Testis (tissue), 3 donors: Measurements from ENCODE around the gene NDUFAF2. TPM values are rescaled to one million over a fixed set of nuclear protein-coding genes. Genes with fewer than 3 reads are reported as not detected.
"Not testable (repeated sequence)": the region's sequence is repeated elsewhere in the genome, so short reads cannot be mapped to it uniquely, and the experiment has no call there.

Source experiments
- DNase-seq: peaks from one replicate; pipeline ENCODE4 v3.0.0-alpha.2; 2019
- H3K27ac ChIP-seq, 2 donors: fragments of 200-600 bp; sonication (generic); one replicate each; pipeline ENCODE4 v1.5.1; 2019
- H3K27me3 ChIP-seq: fragments of 200-600 bp; sonication (generic); one replicate; pipeline ENCODE4 v1.5.1; 2019
- H3K36me3 ChIP-seq: fragments of 200-600 bp; sonication (generic); one replicate; pipeline ENCODE4 v1.5.1; 2017; ENCODE audit warnings: low read depth; ENCODE audit errors: missing control alignments
- H3K4me1 ChIP-seq: fragments of 200-600 bp; sonication (generic); one replicate; pipeline ENCODE4 v1.5.1; 2019
- H3K4me3 ChIP-seq, 2 donors: fragments of 200-600 bp; sonication (generic); one replicate each; pipeline ENCODE4 v1.5.1; 2017 to 2019
- H3K9me3 ChIP-seq: fragments of 200-600 bp; sonication (generic); one replicate; pipeline ENCODE4 v1.5.1; 2017
- CTCF ChIP-seq, 3 experiments: fragments of 450-650 bp in 2 of 3; fragments of 200-600 bp in 1 of 3; sonication (generic) in 1 of 3; IDR thresholded peaks; one replicate each; pipeline ENCODE4 v1.5.1; 2016 to 2019; ENCODE audit warnings: antibody characterized with exemption in 3 of 3, mild to moderate bottlenecking in 2 of 3, moderate library complexity in 1 of 3
- POLR2A ChIP-seq: fragments of 450-650 bp; IDR thresholded peaks from one replicate; pipeline ENCODE4 v1.6.1; 2017; ENCODE audit warnings: antibody characterized with exemption, mild to moderate bottlenecking, moderate library complexity
- WGBS, 2 donors: methylation state at CpG; one replicate each; pipeline ENCODE4 v1.1.5; 2018; 5-methylcytosine and 5-hydroxymethylcytosine counted together
- intact Hi-C: fragments of 100-400 bp; cut with DNase I; formaldehyde crosslinking; loops from one replicate; pipeline ENCODE4 v1.15.1; 2023; ENCODE audit warnings: low total_unique reads
- polyA plus RNA-seq: library from polyadenylated mRNA; stranded (reverse); fragments of 350-450 nt; fragmentation: Illumina TruSeq; extraction: RNeasy Lipid Tissue Mini Kit (QIAGEN cat#74804); gene quantifications from one replicate; pipeline ENCODE4 v1.2.3, GENCODE V29; 2014; ENCODE audit warnings: low read depth, low replicate concordance; ENCODE audit not compliant: insufficient read depth
- total RNA-seq, 2 donors: library from RNA; depleted of rRNA; stranded (reverse); fragments of >200 nt; gene quantifications; one replicate each; pipeline ENCODE4 v1.2.3, GENCODE V29; 2016

The NDUFAF2 gene
- total and polyA plus RNA-seq, 3 donors from 2014 or later, result 18.1 to 30.8 (median 22.3) TPM

- Histone ChIP-seq H3K27ac (no peak overlapping the region), H3K4me3 (no peak overlapping the region), H3K27me3 (no peaks in the 10 kb centered on the region), H3K9me3 (no peaks in the 10 kb centered on the region), H3K4me1 (no peaks in the 10 kb centered on the region), H3K36me3 (no peaks in the 10 kb centered on the region)
- DNase-seq, result no peak
- TF ChIP-seq POLR2A (no peak), CTCF (IDR thresholded peaks at IDR 0.05) (no peak)
- intact Hi-C loops, result no loop called here
- 90 to 95% methylated on average over 2 of the region's 2 CpGs for WGBS, 2 donors
These were observed 35.5 kb downstream of the NDUFAF2 start for GRCh38 chr5:60980511-60980910.

- 93 to 97% methylated on average over 3 of the region's 3 CpGs for WGBS, 2 donors
- H3K4me3 ChIP-seq, DNase-seq, intact Hi-C loops, H3K27ac ChIP-seq, H3K27me3 ChIP-seq, H3K36me3 ChIP-seq, H3K9me3 ChIP-seq, H3K4me1 ChIP-seq: not testable (repeated sequence)
These were observed 37.1 kb downstream of the NDUFAF2 start for GRCh38 chr5:60982127-60982526.

GRCh38 chr5:60989790-60990189 lies 44.8 kb downstream of the NDUFAF2 start:
- no peaks in the 10 kb centered on the region for H3K4me1 ChIP-seq
- no peaks in the 10 kb centered on the region for H3K9me3 ChIP-seq
- H3K27me3 ChIP-seq, result no peaks in the 10 kb centered on the region
- intact Hi-C loops, result no loop called here
- DNase-seq, result no peak
- H3K36me3 ChIP-seq, result no peaks in the 10 kb centered on the region
- no peak overlapping the region for H3K4me3 ChIP-seq
- TF ChIP-seq CTCF (IDR thresholded peaks at IDR 0.05) (no peak), POLR2A (no peak)
- H3K27ac ChIP-seq, result no peak overlapping the region
- WGBS, 2 donors, result 88 to 89% methylated on average over 4 of the region's 4 CpGs

- 93 to 97% methylated on average over 2 to 6 of the region's 6 CpGs for WGBS, 2 donors
- DNase-seq, result no peak
- no peaks in the 10 kb centered on the region for H3K36me3 ChIP-seq
- no peaks in the 10 kb centered on the region for H3K27me3 ChIP-seq
- H3K4me3 ChIP-seq, result no peak overlapping the region
- intact Hi-C loops, result no loop called here
- TF ChIP-seq CTCF (IDR thresholded peaks at IDR 0.05), result no peak
- no peak for TF ChIP-seq POLR2A
- H3K9me3 ChIP-seq, result no peaks in the 10 kb centered on the region
- H3K4me1 ChIP-seq, result no peaks in the 10 kb centered on the region
- no peak overlapping the region for H3K27ac ChIP-seq
These were observed 47.9 kb downstream of the NDUFAF2 start for GRCh38 chr5:60992871-60993270.

- Histone ChIP-seq H3K4me1 (no peaks in the 10 kb centered on the region), H3K27me3 (no peaks in the 10 kb centered on the region), H3K4me3 (no peak overlapping the region), H3K9me3 (no peaks in the 10 kb centered on the region), H3K36me3 (no peaks in the 10 kb centered on the region), H3K27ac (no peak overlapping the region)
- 94 to 98% methylated on average over 2 of the region's 2 CpGs for WGBS, 2 donors
- TF ChIP-seq POLR2A, result no peak
- TF ChIP-seq CTCF (IDR thresholded peaks at IDR 0.05), result no peak
- intact Hi-C loops, result no loop called here
- DNase-seq, result no peak
These were observed 48.4 kb downstream of the NDUFAF2 start for GRCh38 chr5:60993425-60993824.
